HepG2 (cell line): ENCODE measurements around the gene GNAI2. TPM values are rescaled to one million over a fixed set of nuclear protein-coding genes. Genes with fewer than 3 reads are reported as not detected.

Experiments used
- BRCA1 ChIP-seq: sonication (generic); formaldehyde crosslinking; IDR thresholded peaks from 2 replicates; pipeline ENCODE4 v1.4.0; 2020; ENCODE audit warnings: missing genetic modification reagents
- CTCF ChIP-seq: sonication (generic); formaldehyde crosslinking; IDR thresholded peaks from 2 replicates; pipeline ENCODE4 v1.5.0; 2020; ENCODE audit warnings: mild to moderate bottlenecking, missing genetic modification reagents, moderate library complexity
- FOXK1 ChIP-seq: sonication (generic); formaldehyde crosslinking; IDR thresholded peaks from 2 replicates; pipeline ENCODE4 v1.4.0; 2020; ENCODE audit warnings: low read depth, missing genetic modification reagents, borderline replicate concordance
- HNRNPUL1 ChIP-seq: fragments of 200-400 bp; formaldehyde crosslinking; IDR thresholded peaks from 2 replicates; pipeline ENCODE4 v1.6.1; 2017; ENCODE audit warnings: low read depth, mild to moderate bottlenecking, low read length, moderate library complexity
- KAT2B ChIP-seq: fragments of 150-350 bp; IDR thresholded peaks from 2 replicates; pipeline ENCODE4 v1.6.1; 2014; ENCODE audit warnings: low read depth, low read length, borderline replicate concordance
- MNT ChIP-seq: fragments of 450-650 bp; IDR thresholded peaks from 2 replicates; pipeline ENCODE4 v1.6.1; 2016
- NBN ChIP-seq: fragments of 450-650 bp; conservative IDR thresholded peaks from 2 replicates; pipeline ENCODE4 v1.6.1; 2017
- NFKBIZ ChIP-seq: IDR thresholded peaks from 2 replicates; pipeline ENCODE4 v1.6.1; 2018; ENCODE audit warnings: missing genetic modification reagents, missing compliant biosample characterization
- PBX2 ChIP-seq: IDR thresholded peaks from 2 replicates; pipeline ENCODE4 v1.6.1; 2016; ENCODE audit warnings: control low read depth
- PHB2 ChIP-seq: fragments of 450-650 bp; IDR thresholded peaks from 2 replicates; pipeline ENCODE4 v1.6.1; 2018; ENCODE audit not compliant: partially characterized antibody
- SMAD9 ChIP-seq: sonication (generic); formaldehyde crosslinking; IDR thresholded peaks from 2 replicates; pipeline ENCODE4 v1.5.1; 2020; ENCODE audit warnings: mild to moderate bottlenecking, missing genetic modification reagents
- ZBTB40 ChIP-seq, 2 experiments: fragments of 450-650 bp in 1 of 2; sonication (generic) in 1 of 2; formaldehyde crosslinking in 1 of 2; IDR thresholded peaks; 2 replicates each; pipeline versions ENCODE4 v1.6.1 to v1.8.0; 2016 to 2022; ENCODE audit warnings: antibody characterized with exemption in 1 of 2, mild to moderate bottlenecking in 1 of 2, missing genetic modification reagents in 1 of 2
- ZNF180 ChIP-seq: sonication (generic); formaldehyde crosslinking; IDR thresholded peaks from 2 replicates; pipeline ENCODE4 v1.4.0; 2020; ENCODE audit warnings: low read depth, missing genetic modification reagents, borderline replicate concordance
- ZNF292 ChIP-seq: sonication (generic); formaldehyde crosslinking; IDR thresholded peaks from 2 replicates; pipeline ENCODE4 v1.8.1; 2022; ENCODE audit warnings: mild to moderate bottlenecking, low read depth, missing genetic modification reagents, borderline replicate concordance
- ZNF788 ChIP-seq: sonication (generic); formaldehyde crosslinking; IDR thresholded peaks from 2 replicates; pipeline ENCODE4 v1.5.0; 2020; ENCODE audit warnings: mild to moderate bottlenecking, missing genetic modification reagents, borderline replicate concordance
- ZNF841 ChIP-seq: sonication (generic); formaldehyde crosslinking; IDR thresholded peaks from 2 replicates; pipeline ENCODE4 v1.8.1; 2023; ENCODE audit warnings: missing genetic modification reagents, borderline replicate concordance
- polyA plus RNA-seq, 8 experiments: library from polyadenylated mRNA; depleted of rRNA in 3 of 8; stranded (reverse) in 7 of 8; unstranded in 1 of 8; fragments of >200 nt; fragmentation: Illumina TruSeq in 4 of 8; extraction: Trizol in 4 of 8; gene quantifications; 2 replicates each; pipeline versions ENCODE4 v1.2.1 to v1.2.3, GENCODE V29; 2011 to 2016; ENCODE audit warnings: low read depth in 4 of 8, missing spikeins in 1 of 8, mixed read lengths in 1 of 8; ENCODE audit not compliant: insufficient read depth in 1 of 8
- total RNA-seq, 5 experiments: library from RNA; depleted of rRNA; stranded (reverse); fragments of >200 nt; fragmentation: Illumina TruSeq; extraction: Trizol; gene quantifications; 2 replicates each; pipeline ENCODE4 v1.2.3, GENCODE V29; 2016; ENCODE audit warnings: low read depth in 1 of 5

Gene GNAI2
- total and polyA plus RNA-seq, 2 of the 13 experiments (the other 11 are each of a cell fraction or from before 2014, with no cell fraction given): 51.1 to 66.2 TPM

GRCh38 chr3:50221411-50222168, 14.4 kb upstream of the GNAI2 start (continued):
- TF ChIP-seq HNRNPUL1 (no peak), CTCF (CRISPR knock-in tag) (peak; percentile 93), PHB2 (no peak), MNT (no peak), NFKBIZ (CRISPR knock-in tag) (no peak), ZNF180 (CRISPR knock-in tag) (no peak), KAT2B (no peak), NBN (no peak), BRCA1 (CRISPR knock-in tag) (0 out of 2 replicates have a peak, but pooled peaks have one; percentile 28), SMAD9 (CRISPR knock-in tag) (no peak), ZNF292 (CRISPR knock-in tag) (no peak), PBX2 (CRISPR knock-in tag) (no peak), ZNF788 (CRISPR knock-in tag) (peak; percentile 35; the same call in 1 of the 2 replicates), ZBTB40 (IDR thresholded peaks at IDR 0.05) (no peak), ZBTB40 (CRISPR knock-in tag; IDR thresholded peaks at IDR 0.05) (no peak), FOXK1 (CRISPR knock-in tag) (no peak), ZNF841 (no peak)
